GM21423 (cell line): ENCODE results near the gene TOMM70.

Experiments
- ATAC-seq: cut with Tn5 transposase; IDR thresholded peaks from one replicate; pipeline ENCODE4 v1.9.1; 2021; ENCODE audit warnings: mild to moderate bottlenecking, moderate library complexity; ENCODE audit not compliant: unreplicated experiment

The TOMM70 gene

GRCh38 chr3:100411091-100411982, 10.4 kb upstream of the TOMM70 start:
- no peak for ATAC-seq

GRCh38 chr3:100407977-100408532, 7.2 kb upstream of the TOMM70 start:
- no peak for ATAC-seq

- no peak for ATAC-seq
Observed at GRCh38 chr3:100407164-100407563, 6.3 kb upstream of the TOMM70 start.

GRCh38 chr3:100404250-100404548, 3.3 kb upstream of the TOMM70 start:
- ATAC-seq, result no peak

- no peak for ATAC-seq
Observed at GRCh38 chr3:100403362-100404249, 2.7 kb upstream of the TOMM70 start.

GRCh38 chr3:100402891-100403290, 2.0 kb upstream of the TOMM70 start:
- no peak for ATAC-seq

GRCh38 chr3:100402256-100402655, 1.4 kb upstream of the TOMM70 start:
- no peak for ATAC-seq

GRCh38 chr3:100401674-100402041, 769 bp upstream of the TOMM70 start:
- peak; percentile 8 for ATAC-seq

- peak; percentile 20 for ATAC-seq
Observed at GRCh38 chr3:100400419-100400779, 490 bp downstream of the TOMM70 start.

- ATAC-seq, result no peak
Observed at GRCh38 chr3:100399341-100400071, 1.4 kb downstream of the TOMM70 start.

GRCh38 chr3:100396967-100397366, 3.9 kb downstream of the TOMM70 start:
- ATAC-seq, result no peak

- ATAC-seq, result no peak
Observed at GRCh38 chr3:100395679-100396431, 5.0 kb downstream of the TOMM70 start.

GRCh38 chr3:100389025-100389424, 11.9 kb downstream of the TOMM70 start:
- ATAC-seq, result no peak

- no peak for ATAC-seq
Observed at GRCh38 chr3:100386437-100387074, 14.3 kb downstream of the TOMM70 start.

GRCh38 chr3:100384733-100385525, 16.0 kb downstream of the TOMM70 start:
- ATAC-seq, result no peak

GRCh38 chr3:100376301-100376700, 24.6 kb downstream of the TOMM70 start:
- no peak for ATAC-seq

- no peak for ATAC-seq
Observed at GRCh38 chr3:100374521-100374920, 26.4 kb downstream of the TOMM70 start.

- ATAC-seq, result no peak
Observed at GRCh38 chr3:100370756-100371155, 30.1 kb downstream of the TOMM70 start.

- no peak for ATAC-seq
Observed at GRCh38 chr3:100368441-100368840, 32.4 kb downstream of the TOMM70 start.
